K562 (cell line): ENCODE results near the gene HAPSTR1. TPM values are rescaled to one million over a fixed set of nuclear protein-coding genes. Genes with fewer than 3 reads are reported as not detected.

Source experiments
- ATAC-seq: fragments of 200-7000 bp; cut with Tn5 transposase; 3 replicates; pipeline ENCODE4 v1.9.1; 2020; ENCODE audit warnings: moderate library complexity
- BruUV-seq: library from RNA; stranded (reverse); fragments of 400-500 nt; replicated peaks from 2 replicates; lab custom pipeline; 2021; lab: Mats Ljungman, UMichigan
- CTCF ChIA-PET: fragments of 300-600 bp; formaldehyde crosslinking; extraction: SDS; loops from one replicate; lab custom pipeline; 2021; ENCODE audit warnings: low intra/inter-chr PET ratio; lab: Yijun Ruan, JAX
- POLR2A ChIA-PET: fragments of 300-600, 350-650 bp; sonication (Branson Sonifier 250); formaldehyde crosslinking; extraction: SDS; loops from one replicate; lab custom pipeline; 2021; ENCODE audit warnings: antibody characterized with exemption, inconsistent platforms; lab: Yijun Ruan, JAX
- DNase-seq, 4 experiments: peaks; one replicate each; pipeline versions ENCODE4 v3.0.0 to v3.0.0-alpha.2; 2011 to 2018; ENCODE audit warnings: low spot score in 3 of 4, mixed read lengths in 3 of 4; ENCODE audit errors: extremely low read depth in 1 of 4
- FAIRE-seq: peaks from 2 replicates; lab custom pipeline; 2011; peaks lifted over from hg19 to GRCh38; lab: Jason Lieb, UNC
- H2AFZ ChIP-seq: 2 replicates; pipeline ENCODE4 v1.6.0; 2011; ENCODE audit warnings: low read depth, low read length, control low read depth, inconsistent platforms
- H3K27ac ChIP-seq: fragments of 200-600 bp; 3 replicates; pipeline ENCODE4 v1.8.0; 2011; ENCODE audit warnings: low read depth, mild to moderate bottlenecking, control low read depth, inconsistent platforms, low read length, moderate library complexity, mixed read lengths; ENCODE audit errors: extremely low read depth
- H3K27me3 ChIP-seq, 2 experiments: fragments of 300-600 bp in 1 of 2; 2 replicates in 1 of 2; 3 replicates in 1 of 2; pipeline versions ENCODE4 v1.6.0 to v1.8.0; 2011; ENCODE audit warnings: inconsistent platforms in 2 of 2, low read length in 2 of 2, mild to moderate bottlenecking in 1 of 2, mixed read lengths in 1 of 2, moderate library complexity in 1 of 2; ENCODE audit not compliant: control insufficient read depth in 2 of 2, insufficient read depth in 2 of 2
- H3K36me3 ChIP-seq: fragments of 300-600 bp; 3 replicates; pipeline ENCODE4 v1.8.0; 2011; ENCODE audit warnings: mild to moderate bottlenecking, low read length, inconsistent platforms; ENCODE audit not compliant: control insufficient read depth, insufficient read depth
- H3K4me1 ChIP-seq, 2 experiments: fragments of 200-600 bp in 1 of 2; replicated peaks in 1 of 2; 2 replicates in 1 of 2; 3 replicates in 1 of 2; pipeline versions ENCODE4 v1.5.1 to v1.8.0; 2011; ENCODE audit warnings: inconsistent platforms in 2 of 2, low read length in 2 of 2, mild to moderate bottlenecking in 1 of 2, mixed read lengths in 1 of 2, moderate library complexity in 1 of 2; ENCODE audit not compliant: control insufficient read depth in 2 of 2, insufficient read depth in 2 of 2
- H3K4me2 ChIP-seq: 2 replicates; pipeline ENCODE4 v1.6.1; 2011; ENCODE audit warnings: low read length, control low read depth, inconsistent platforms, mixed read lengths; ENCODE audit not compliant: insufficient read depth
- H3K4me3 ChIP-seq: fragments of 200-600 bp; sonication (generic), shearing (Covaris generic); 2 replicates; pipeline ENCODE4 v1.5.1; 2016; ENCODE audit warnings: control low read depth, inconsistent platforms
- H3K79me2 ChIP-seq: fragments of 200-600 bp; 3 replicates; pipeline ENCODE4 v1.8.0; 2011; ENCODE audit warnings: low read length, inconsistent platforms; ENCODE audit not compliant: control insufficient read depth, insufficient read depth
- H3K9ac ChIP-seq, 2 experiments: 2 replicates each; pipeline versions ENCODE4 v1.6.0 to v1.6.1; 2011; ENCODE audit warnings: low read depth in 2 of 2, low read length in 2 of 2, control low read depth in 1 of 2, inconsistent platforms in 1 of 2, mild to moderate bottlenecking in 1 of 2, mixed read lengths in 1 of 2; ENCODE audit not compliant: insufficient read depth in 1 of 2
- H3K9me1 ChIP-seq: one replicate; pipeline ENCODE4 v1.6.0; 2011; ENCODE audit warnings: inconsistent platforms, mild to moderate bottlenecking, low read length, moderate library complexity; ENCODE audit not compliant: control insufficient read depth, insufficient read depth
- H3K9me3 ChIP-seq: replicated peaks from 2 replicates; pipeline ENCODE4 v1.5.1; 2011; ENCODE audit warnings: low read depth, low read length, inconsistent platforms; ENCODE audit not compliant: control insufficient read depth, insufficient read depth
- H4K20me1 ChIP-seq: replicated peaks from 2 replicates; pipeline ENCODE4 v1.6.1; 2011; ENCODE audit warnings: low read length, inconsistent platforms, mixed read lengths; ENCODE audit not compliant: control insufficient read depth, insufficient read depth
- ADNP ChIP-seq: fragments of 200-800 bp; sonication (Bioruptor generic); IDR thresholded peaks from 2 replicates; pipeline ENCODE4 v1.6.1; 2016; ENCODE audit warnings: missing genetic modification characterization, missing compliant biosample characterization
- AFF4 ChIP-seq: sonication (generic); formaldehyde crosslinking; IDR thresholded peaks from 2 replicates; pipeline ENCODE4 v1.8.0; 2023; ENCODE audit warnings: mild to moderate bottlenecking, missing genetic modification reagents
- ATF1 ChIP-seq, 2 experiments: fragments of 450-650 bp in 1 of 2; IDR thresholded peaks; 2 replicates each; pipeline ENCODE4 v1.6.1; 2016; ENCODE audit warnings: missing compliant biosample characterization in 1 of 2, missing genetic modification characterization in 1 of 2
- CHD1 ChIP-seq: fragments of 200-600 bp; sonication (generic); IDR thresholded peaks from one replicate; pipeline ENCODE4 v1.6.1; 2012; ENCODE audit warnings: mild to moderate bottlenecking, moderate library complexity, low read length, inconsistent platforms
- FOXJ3 ChIP-seq: sonication (generic); formaldehyde crosslinking; IDR thresholded peaks from 2 replicates; pipeline ENCODE4 v1.4.0; 2020; ENCODE audit warnings: mild to moderate bottlenecking, missing genetic modification reagents
- HNRNPH1 ChIP-seq: fragments of 200-400 bp; formaldehyde crosslinking; optimal IDR thresholded peaks from 2 replicates; pipeline ENCODE3; 2017; ENCODE audit warnings: low read depth, mild to moderate bottlenecking, low read length, moderate library complexity
- KDM5B ChIP-seq: fragments of 200-600 bp; sonication (generic); IDR thresholded peaks from 2 replicates; pipeline ENCODE4 v1.6.1; 2012; ENCODE audit warnings: low read depth, mild to moderate bottlenecking, moderate library complexity, low read length, control low read depth, inconsistent platforms; ENCODE audit not compliant: insufficient replicate concordance
- KLF16 ChIP-seq: IDR thresholded peaks from 2 replicates; pipeline ENCODE4 v1.6.1; 2016; ENCODE audit warnings: antibody characterized with exemption
- NCOA1 ChIP-seq: fragments of 450-650 bp; IDR thresholded peaks from 2 replicates; pipeline ENCODE4 v1.6.1; 2016; ENCODE audit warnings: low read depth
- RFX1 ChIP-seq: fragments of 450-650 bp; IDR thresholded peaks from 2 replicates; pipeline ENCODE4 v1.6.1; 2016; ENCODE audit warnings: mild to moderate bottlenecking, moderate library complexity
- TCF7 ChIP-seq: sonication (generic); IDR thresholded peaks from 2 replicates; pipeline ENCODE4 v1.6.1; 2016; ENCODE audit warnings: antibody characterized with exemption, borderline replicate concordance
- TSHZ1 ChIP-seq: fragments of 250-450 bp; sonication (Bioruptor Pico); IDR thresholded peaks from 2 replicates; pipeline ENCODE4 v1.4.0; 2020; ENCODE audit warnings: mild to moderate bottlenecking, moderate library complexity
- ZZZ3 ChIP-seq: fragments of 450-650 bp; IDR thresholded peaks from 2 replicates; pipeline ENCODE4 v1.6.1; 2016; ENCODE audit warnings: antibody characterized with exemption, mild to moderate bottlenecking, moderate library complexity
- WGBS: fragments of 100-300 bp; shearing (Covaris generic); methylation state at CpG from one replicate; pipeline ENCODE4 v1.1.6; 2016; ENCODE audit warnings: low coverage, mixed read lengths; ENCODE audit not compliant: insufficient coverage; ENCODE audit errors: missing lambda C conversion rate; 5-methylcytosine and 5-hydroxymethylcytosine counted together
- in situ Hi-C: fragments of 300-500 bp; cut with MboI; formaldehyde crosslinking; loops from 4 replicates; pipeline ENCODE4 v1.15.0; 2018; ENCODE audit warnings: inconsistent platforms, mixed read lengths
- intact Hi-C: fragments of 100-400 bp; cut with micrococcal nuclease; formaldehyde crosslinking; loops from 2 replicates; pipeline ENCODE4 v1.14.2; 2022
- polyA plus RNA-seq, 8 experiments: library from polyadenylated mRNA; depleted of rRNA in 4 of 8; stranded (reverse) in 5 of 8; unstranded in 3 of 8; fragments of >200 nt; fragmentation: Nextera tagmentation in 2 of 8; fragmentation: Illumina TruSeq in 1 of 8; extraction: Ambion mirVana in 2 of 8; extraction: Trizol in 1 of 8; gene quantifications; 2 replicates each; pipeline versions ENCODE4 v1.2.1 to v1.2.3, GENCODE V29; 2011 to 2014; ENCODE audit warnings: inconsistent platforms in 1 of 8, missing spikeins in 1 of 8
- total RNA-seq, 7 experiments: library from RNA; depleted of rRNA in 6 of 7; stranded (reverse); fragments of >200 nt in 6 of 7; fragmentation: Illumina TruSeq in 2 of 7; extraction: Trizol in 2 of 7; gene quantifications; 2 replicates each; pipeline versions ENCODE4 v1.2.1 to v1.2.3, GENCODE V29; 2011 to 2021; ENCODE audit warnings: low replicate concordance in 1 of 7
- TF ChIP-seq, protein P1 (sequence below): fragments of 450-650 bp; conservative IDR thresholded peaks from 2 replicates; pipeline ENCODE4 v1.6.1; 2016; ENCODE audit warnings: missing genetic modification characterization, low read depth, mild to moderate bottlenecking, control low read depth, missing compliant biosample characterization

Gene HAPSTR1
- total and polyA plus RNA-seq, 9 of the 15 experiments (the other 6 are each of a cell fraction or from before 2014, with no cell fraction given), result 10.8 to 67.9 (median 36.5) TPM

DNA sequence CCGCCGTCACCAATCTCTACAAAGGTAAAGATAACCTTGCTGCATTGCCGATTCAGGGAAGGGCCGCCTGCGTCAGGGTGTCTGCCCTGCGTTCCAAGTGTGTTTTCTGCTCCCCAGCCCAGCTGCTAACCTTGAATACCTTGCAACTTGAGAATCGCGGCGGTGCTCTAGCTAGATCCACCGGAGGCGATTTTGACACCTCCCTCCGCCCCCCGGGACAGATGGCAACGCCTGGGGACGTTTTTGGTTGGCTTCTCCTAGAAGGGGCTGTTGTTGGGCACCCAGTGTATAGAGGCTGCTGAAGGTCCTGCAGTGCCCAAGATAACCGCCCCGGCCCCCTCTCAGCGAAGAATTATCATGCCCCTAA is 1.5 kb downstream of the HAPSTR1 start:
- peaks cover 52% of the 10 kb centered on the region for H3K36me3 ChIP-seq
- POLR2A ChIA-PET, result interaction anchor here (0.6 to 4.7 kb wide), 14 partner anchors 9 to 389 kb away, joined by 3 to 69 read pairs (median 3); no protein-coding TSS in a partner anchor
- peak overlapping the region; percentile 88 for H3K4me2 ChIP-seq
- no peaks in the 10 kb centered on the region for H3K27me3 ChIP-seq
- CTCF ChIA-PET, result no interaction called here
- H2AFZ ChIP-seq, result no peak overlapping the region
- peaks cover 80% of the 10 kb centered on the region for H3K79me2 ChIP-seq
- DNase-seq, result peak in 2 of 4 experiments; percentile 30 to 41
- intact Hi-C loops (loop anchor here (5.0 kb wide), 1 partner anchor 41 kb away; no protein-coding TSS in a partner anchor), in situ Hi-C loops (no loop called here)
- peak overlapping the region; percentile 95 for H3K4me3 ChIP-seq
- H3K9me3 ChIP-seq, result no peaks in the 10 kb centered on the region
- peaks cover 6% of the 10 kb centered on the region for H3K9me1 ChIP-seq
- 2% methylated on average over 18 of the region's 18 CpGs for WGBS
- FAIRE-seq, result no peak
- H4K20me1 ChIP-seq, result peaks cover 45% of the 10 kb centered on the region
- peak overlapping the region; percentile 93 for H3K27ac ChIP-seq
- peak overlapping the region; percentile 85 to 100 for H3K9ac ChIP-seq
- ATAC-seq, result peak; percentile 1; the same call in 2 of the 3 replicates
- no TSS peak for BruUV-seq
- H3K4me1 ChIP-seq, result peaks cover 23 to 24% of the 10 kb centered on the region in 2 experiments
- TF ChIP-seq ATF1 (CRISPR knock-in tag; IDR thresholded peaks at IDR 0.05), result no peak
- TF ChIP-seq ATF1 (tag; IDR thresholded peaks at IDR 0.05), result 0 out of 2 replicates have a peak, but pooled peaks have one; percentile 8
- TF ChIP-seq FOXJ3, result no peak
- no peak for TF ChIP-seq ADNP (tag)
- TF ChIP-seq KLF16, result no peak
- no peak for TF ChIP-seq ZZZ3
- no peak for TF ChIP-seq TCF7
- TF ChIP-seq CHD1, result peak; percentile 28
- TF ChIP-seq RFX1, result no peak
- TF ChIP-seq KDM5B, result no peak
- TF ChIP-seq HNRNPH1, result no peak
- no peak for TF ChIP-seq TSHZ1 (CRISPR knock-in tag)
- TF ChIP-seq AFF4, result peak; percentile 59; the same call in 1 of the 2 replicates
- no peak for TF ChIP-seq NCOA1
- TF ChIP-seq, protein P1, sequence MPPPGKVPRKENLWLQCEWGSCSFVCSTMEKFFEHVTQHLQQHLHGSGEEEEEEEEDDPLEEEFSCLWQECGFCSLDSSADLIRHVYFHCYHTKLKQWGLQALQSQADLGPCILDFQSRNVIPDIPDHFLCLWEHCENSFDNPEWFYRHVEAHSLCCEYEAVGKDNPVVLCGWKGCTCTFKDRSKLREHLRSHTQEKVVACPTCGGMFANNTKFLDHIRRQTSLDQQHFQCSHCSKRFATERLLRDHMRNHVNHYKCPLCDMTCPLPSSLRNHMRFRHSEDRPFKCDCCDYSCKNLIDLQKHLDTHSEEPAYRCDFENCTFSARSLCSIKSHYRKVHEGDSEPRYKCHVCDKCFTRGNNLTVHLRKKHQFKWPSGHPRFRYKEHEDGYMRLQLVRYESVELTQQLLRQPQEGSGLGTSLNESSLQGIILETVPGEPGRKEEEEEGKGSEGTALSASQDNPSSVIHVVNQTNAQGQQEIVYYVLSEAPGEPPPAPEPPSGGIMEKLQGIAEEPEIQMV (tag), result no peak
